Measurements from ENCODE around the gene FCHO2.

Gene FCHO2

GRCh38 chr5:73137563-73138530 lies 182.0 kb downstream of the FCHO2 start:
- no peak for DNase-seq

GRCh38 chr5:73139485-73139884 lies 183.6 kb downstream of the FCHO2 start:
- DNase-seq = no peak
